GM19351 (cell line): ENCODE measurements around the gene CST9L.
"Not testable (repeated sequence)": the region's sequence is repeated elsewhere in the genome, so short reads cannot be mapped to it uniquely, and the experiment has no call there.

Experiments
- ATAC-seq: cut with Tn5 transposase; IDR thresholded peaks from one replicate; pipeline ENCODE4 v1.9.1; 2021; ENCODE audit warnings: mild to moderate bottlenecking, moderate library complexity; ENCODE audit not compliant: unreplicated experiment

CST9L gene

GRCh38 chr20:23586735-23587525 is 18.6 kb upstream of the CST9L start:
- no peak for ATAC-seq

- no peak for ATAC-seq
These were observed 17.8 kb upstream of the CST9L start for GRCh38 chr20:23585808-23586734.

DNA sequence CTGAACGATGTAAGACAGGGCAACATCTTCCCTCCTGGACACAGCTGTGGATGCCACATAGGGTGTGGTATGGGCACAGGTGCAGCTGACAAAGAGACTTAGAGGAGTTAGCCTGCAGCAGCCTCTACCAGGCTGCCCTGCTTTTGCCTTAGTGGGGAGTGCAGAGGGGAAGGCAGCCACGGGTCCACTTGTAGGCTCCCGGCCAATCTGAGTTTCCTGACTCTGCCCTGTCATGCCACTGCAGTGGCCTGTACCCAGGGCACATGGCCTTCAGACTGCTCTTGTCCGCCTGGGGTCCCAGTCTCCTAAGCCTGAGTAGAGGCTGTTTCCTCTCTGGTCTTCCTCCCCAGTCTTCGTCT is 17.1 kb upstream of the CST9L start:
- ATAC-seq: no peak

- ATAC-seq: no peak
These were observed 16.3 kb upstream of the CST9L start for GRCh38 chr20:23584434-23585199.

GRCh38 chr20:23583526-23583925 is 15.2 kb upstream of the CST9L start:
- no peak for ATAC-seq

DNA sequence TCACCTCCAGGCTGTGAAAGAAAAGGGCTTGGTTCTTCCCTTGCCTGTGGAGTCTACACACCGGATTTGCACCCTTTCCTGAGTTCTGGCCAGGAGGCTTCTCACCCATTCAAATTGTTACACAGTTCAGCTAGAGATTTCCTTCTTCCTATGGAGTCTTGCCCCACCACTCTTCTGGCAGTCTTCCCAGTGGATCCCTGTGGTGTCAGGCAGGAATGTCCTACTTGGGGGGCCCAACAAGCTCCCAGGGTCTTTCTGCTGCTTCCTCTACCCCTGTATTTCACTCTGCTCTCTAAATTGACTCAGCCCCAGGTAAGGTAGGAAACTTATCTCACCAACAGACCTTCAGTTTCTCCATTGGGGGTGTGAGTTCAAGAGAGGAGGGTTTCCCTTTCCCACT is 14.0 kb upstream of the CST9L start:
- ATAC-seq: no peak

GRCh38 chr20:23581833-23582232 is 13.5 kb upstream of the CST9L start:
- ATAC-seq: not testable (repeated sequence)

DNA sequence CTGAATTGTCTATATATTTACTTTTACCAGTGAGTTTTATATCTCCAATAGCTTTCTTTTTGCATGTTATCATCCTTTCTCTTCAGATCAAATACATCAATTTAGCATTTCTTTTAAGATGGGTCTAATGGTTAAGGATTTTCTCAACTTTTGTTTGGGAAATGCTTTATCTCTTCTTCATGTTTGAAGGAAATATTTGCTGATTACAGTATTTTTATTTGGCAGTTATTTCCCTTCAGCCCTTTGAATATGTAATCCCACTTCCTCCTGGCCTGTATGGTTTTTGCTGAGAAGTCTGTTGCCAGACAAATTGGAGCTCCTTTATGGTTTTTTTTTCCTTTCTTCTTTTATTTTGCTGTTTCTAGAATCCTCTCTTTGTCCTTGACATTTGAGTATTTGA is 6.7 kb upstream of the CST9L start:
- no peak for ATAC-seq

- ATAC-seq: no peak
These were observed 2.0 kb upstream of the CST9L start for GRCh38 chr20:23570178-23570760.

DNA sequence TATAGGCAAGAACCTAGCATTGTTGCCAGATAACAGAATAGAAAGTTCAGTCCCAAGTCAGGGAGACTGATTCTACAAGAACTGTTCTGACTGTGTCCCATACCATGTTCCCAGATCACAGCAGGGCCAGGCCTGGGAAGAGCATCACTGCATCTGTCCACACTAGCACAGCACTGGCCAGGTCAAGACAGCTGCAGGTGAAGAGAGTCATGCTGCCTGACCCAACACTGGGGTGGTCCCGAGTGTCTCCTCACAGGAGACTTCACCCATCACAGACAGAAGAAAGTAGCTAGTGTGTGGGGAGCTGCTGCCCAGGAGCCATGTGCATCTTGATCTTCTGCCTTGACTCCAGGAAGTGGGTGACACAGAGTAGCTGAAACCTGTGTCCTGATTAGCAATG is 1.3 kb upstream of the CST9L start:
- no peak for ATAC-seq

- no peak for ATAC-seq
These were observed 667 bp upstream of the CST9L start for GRCh38 chr20:23568971-23569330.

DNA sequence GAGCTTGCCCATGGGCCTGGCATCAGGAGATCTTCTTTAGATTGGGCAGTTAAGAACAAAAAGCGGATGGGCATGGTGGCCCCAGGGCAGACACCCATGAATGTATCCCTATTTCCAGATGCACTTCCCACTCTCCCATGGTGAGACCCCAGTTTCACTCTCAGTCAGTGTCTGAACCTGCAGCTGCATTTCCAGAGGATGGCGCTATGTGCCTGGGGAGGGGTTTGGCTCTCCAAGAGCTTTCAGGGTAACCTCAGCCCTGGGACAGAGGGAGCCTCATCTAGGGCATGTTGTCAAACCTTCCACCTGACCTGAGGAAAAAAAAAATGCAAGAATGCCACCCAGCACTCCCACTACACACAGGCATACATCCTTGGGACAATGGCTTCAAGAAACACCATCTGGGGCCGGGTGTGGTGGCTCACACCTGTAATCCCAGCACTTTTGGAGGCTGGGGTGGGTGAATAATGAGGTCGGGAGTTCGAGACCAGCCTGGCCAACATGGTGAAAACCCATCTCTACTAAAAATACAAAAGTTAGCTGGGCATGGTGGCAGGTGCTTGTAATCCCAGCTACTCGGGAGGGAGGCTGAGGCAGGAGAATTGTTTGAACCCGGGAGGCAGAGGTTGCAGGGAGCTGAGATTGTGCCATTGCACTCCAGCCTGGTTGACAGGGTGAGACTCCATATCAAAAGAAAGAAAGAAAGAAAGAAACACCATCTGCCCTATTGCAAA is 1.9 kb downstream of the CST9L start:
- ATAC-seq: no peak

GRCh38 chr20:23565503-23566045 is 2.7 kb downstream of the CST9L start:
- no peak for ATAC-seq

- ATAC-seq: no peak
These were observed 3.4 kb downstream of the CST9L start for GRCh38 chr20:23564927-23565326.

DNA sequence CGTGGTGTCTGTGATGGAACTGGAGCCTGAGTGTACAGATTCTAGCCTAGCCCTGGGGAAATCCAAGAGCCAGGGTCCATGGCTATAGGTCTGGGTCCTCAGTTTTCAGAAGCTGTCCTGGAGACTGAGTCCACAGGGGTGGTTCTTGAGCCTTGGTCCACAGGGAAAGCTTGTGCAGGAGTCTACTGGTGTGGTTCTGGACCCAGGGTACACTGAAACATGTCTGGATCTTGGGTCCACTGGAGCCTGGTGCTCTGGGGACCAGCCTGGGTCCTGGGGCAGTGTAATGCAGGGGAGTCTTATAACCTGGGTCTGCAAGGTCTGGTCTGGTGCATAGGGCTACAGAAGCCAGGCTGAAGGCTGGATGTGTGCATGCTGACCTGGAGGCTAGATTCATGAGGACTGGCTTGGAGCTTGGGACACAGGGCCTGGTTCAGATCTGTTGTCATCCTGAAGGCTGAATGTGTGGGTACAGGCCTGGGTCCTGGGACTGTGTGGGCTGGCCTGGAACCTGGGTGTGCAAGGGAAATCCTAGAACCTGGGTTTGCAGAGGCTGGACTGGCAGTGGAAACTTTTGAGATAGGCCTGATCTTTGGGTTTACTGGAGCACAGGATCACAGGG is 5.5 kb downstream of the CST9L start:
- no peak for ATAC-seq

- no peak for ATAC-seq
These were observed 13.9 kb downstream of the CST9L start for GRCh38 chr20:23554401-23554800.

- ATAC-seq: no peak
These were observed 16.5 kb downstream of the CST9L start for GRCh38 chr20:23551786-23552185.

GRCh38 chr20:23551383-23551782 is 16.9 kb downstream of the CST9L start:
- ATAC-seq: no peak

DNA sequence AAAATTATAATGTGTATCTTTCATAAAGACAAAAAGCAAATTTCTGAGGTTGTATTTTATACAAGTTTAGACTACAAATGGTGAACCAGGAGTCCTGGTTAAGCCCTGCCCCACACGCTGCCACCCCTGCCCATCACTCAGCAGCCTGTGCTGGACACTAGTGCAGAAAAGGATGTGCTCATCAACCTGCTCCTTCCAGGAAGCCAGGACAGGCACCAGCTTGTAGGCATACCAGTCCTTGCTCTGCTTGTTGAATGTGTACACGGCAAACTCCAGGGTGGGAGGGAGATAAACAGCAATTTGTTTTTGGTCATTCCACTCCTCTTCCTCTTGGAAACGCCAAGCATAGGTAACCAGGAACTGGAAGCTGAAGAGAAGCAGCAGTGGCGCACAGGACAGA is 18.1 kb downstream of the CST9L start:
- ATAC-seq: no peak

- no peak for ATAC-seq
These were observed 19.9 kb downstream of the CST9L start for GRCh38 chr20:23548408-23548807.
